Stimulated activated CD4-positive, alpha-beta T cell treated with anti-CD3 and anti-CD28 coated beads, TNF-alpha, amount 100 ng/mL, for 48 hours (primary cell): ENCODE results near the gene RFC4.

Experiments used
- DNase-seq, 3 donors: peaks; one replicate each; pipeline ENCODE4 v3.0.0-alpha.2; 2020; ENCODE audit warnings: low read depth in 3 of 3

RFC4 gene

DNA sequence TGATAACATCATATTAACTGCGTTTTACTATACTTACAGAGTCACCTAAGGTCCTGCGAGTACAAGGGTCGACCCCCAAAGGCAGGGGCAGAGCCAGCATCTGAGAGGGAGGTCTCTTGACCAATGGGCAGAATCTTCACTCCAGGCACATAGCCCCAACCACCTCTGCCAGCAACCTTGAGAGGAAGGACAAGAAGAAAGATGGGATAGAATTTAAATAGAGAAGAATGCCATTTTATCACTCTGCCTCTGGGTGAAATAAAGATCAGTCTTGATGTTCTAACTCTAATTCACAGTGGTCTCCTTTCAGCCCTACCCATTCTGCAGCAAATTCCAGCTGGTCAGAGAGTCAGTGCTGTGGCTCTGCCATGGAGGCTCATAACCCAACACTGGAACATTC is 62.6 kb downstream of the RFC4 start:
- DNase-seq = no peak

DNA sequence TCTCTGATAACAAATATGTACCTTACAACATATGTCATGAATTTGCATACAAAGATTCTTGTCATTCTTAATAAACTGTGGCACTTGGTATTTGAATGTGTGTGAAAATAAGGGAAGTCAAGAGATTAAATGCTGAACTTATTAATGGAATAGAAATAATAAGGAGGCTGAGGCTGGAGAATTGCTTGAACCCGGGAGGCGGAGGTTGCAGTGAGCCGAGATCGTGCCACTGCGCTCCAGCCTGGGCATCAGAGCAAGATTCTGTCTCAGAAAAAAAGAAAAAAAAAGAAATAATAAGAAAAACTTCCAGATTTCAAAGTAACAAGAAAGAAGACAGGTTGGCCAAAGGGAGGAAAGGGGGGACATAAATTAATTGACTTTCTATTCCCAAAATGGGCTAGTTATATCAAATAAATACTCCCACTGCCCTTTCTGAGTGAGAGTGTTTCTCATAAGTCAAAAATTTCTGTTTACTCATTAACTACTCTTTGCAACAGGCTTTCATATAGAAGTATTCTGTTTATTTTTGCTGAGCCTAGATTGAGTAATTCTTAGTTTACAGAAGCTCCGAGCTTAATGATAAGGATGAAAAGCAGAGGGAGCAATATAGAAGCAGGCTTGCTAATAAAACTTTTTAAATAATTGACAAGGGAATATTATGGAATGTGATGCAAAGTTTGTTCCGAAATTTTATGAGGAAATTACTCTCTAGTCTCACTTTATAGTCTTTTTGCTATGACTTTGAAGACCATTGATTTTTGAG is 63.5 kb downstream of the RFC4 start:
- DNase-seq = no peak
